COR-L47 (cell line): ENCODE measurements around the gene FOXO1.

Source experiments
- DNase-seq: peaks from one replicate; lab custom pipeline; 2025; lab: John Stamatoyannopoulos, UW

Gene FOXO1

GRCh38 chr13:40508767-40509342, 157.6 kb downstream of the FOXO1 start:
- DNase-seq: no peak

DNA sequence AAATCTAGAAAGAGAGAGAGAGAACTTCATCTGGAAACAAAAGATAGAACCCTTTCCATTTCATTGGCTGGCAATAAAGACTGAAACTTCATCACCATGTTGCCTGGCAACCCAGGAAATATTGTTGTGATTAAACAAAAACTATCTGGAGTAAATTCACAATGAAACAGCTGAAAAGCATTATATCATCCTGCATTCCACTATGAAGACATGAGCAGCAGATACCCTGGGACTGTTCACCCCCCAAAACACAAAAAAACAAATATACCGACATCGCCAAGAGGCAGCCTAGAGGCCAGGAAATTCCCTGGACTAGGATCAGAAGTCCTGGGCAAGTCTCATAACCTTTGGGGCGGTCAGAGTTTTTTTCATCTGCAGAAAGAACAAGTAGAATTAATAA, 158.3 kb downstream of the FOXO1 start:
- no peak for DNase-seq

GRCh38 chr13:40506592-40507446, 159.6 kb downstream of the FOXO1 start:
- no peak for DNase-seq
